ENCODE results near the gene GANC.
A peak's percentile ranks its signal among the peaks of the same experiment; 100 is the strongest.
"Not testable (repeated sequence)": the region's sequence is repeated elsewhere in the genome, so short reads cannot be mapped to it uniquely, and the experiment has no call there.

The GANC gene, protein sequence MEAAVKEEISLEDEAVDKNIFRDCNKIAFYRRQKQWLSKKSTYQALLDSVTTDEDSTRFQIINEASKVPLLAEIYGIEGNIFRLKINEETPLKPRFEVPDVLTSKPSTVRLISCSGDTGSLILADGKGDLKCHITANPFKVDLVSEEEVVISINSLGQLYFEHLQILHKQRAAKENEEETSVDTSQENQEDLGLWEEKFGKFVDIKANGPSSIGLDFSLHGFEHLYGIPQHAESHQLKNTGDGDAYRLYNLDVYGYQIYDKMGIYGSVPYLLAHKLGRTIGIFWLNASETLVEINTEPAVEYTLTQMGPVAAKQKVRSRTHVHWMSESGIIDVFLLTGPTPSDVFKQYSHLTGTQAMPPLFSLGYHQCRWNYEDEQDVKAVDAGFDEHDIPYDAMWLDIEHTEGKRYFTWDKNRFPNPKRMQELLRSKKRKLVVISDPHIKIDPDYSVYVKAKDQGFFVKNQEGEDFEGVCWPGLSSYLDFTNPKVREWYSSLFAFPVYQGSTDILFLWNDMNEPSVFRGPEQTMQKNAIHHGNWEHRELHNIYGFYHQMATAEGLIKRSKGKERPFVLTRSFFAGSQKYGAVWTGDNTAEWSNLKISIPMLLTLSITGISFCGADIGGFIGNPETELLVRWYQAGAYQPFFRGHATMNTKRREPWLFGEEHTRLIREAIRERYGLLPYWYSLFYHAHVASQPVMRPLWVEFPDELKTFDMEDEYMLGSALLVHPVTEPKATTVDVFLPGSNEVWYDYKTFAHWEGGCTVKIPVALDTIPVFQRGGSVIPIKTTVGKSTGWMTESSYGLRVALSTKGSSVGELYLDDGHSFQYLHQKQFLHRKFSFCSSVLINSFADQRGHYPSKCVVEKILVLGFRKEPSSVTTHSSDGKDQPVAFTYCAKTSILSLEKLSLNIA (N-terminal part only)

DNA sequence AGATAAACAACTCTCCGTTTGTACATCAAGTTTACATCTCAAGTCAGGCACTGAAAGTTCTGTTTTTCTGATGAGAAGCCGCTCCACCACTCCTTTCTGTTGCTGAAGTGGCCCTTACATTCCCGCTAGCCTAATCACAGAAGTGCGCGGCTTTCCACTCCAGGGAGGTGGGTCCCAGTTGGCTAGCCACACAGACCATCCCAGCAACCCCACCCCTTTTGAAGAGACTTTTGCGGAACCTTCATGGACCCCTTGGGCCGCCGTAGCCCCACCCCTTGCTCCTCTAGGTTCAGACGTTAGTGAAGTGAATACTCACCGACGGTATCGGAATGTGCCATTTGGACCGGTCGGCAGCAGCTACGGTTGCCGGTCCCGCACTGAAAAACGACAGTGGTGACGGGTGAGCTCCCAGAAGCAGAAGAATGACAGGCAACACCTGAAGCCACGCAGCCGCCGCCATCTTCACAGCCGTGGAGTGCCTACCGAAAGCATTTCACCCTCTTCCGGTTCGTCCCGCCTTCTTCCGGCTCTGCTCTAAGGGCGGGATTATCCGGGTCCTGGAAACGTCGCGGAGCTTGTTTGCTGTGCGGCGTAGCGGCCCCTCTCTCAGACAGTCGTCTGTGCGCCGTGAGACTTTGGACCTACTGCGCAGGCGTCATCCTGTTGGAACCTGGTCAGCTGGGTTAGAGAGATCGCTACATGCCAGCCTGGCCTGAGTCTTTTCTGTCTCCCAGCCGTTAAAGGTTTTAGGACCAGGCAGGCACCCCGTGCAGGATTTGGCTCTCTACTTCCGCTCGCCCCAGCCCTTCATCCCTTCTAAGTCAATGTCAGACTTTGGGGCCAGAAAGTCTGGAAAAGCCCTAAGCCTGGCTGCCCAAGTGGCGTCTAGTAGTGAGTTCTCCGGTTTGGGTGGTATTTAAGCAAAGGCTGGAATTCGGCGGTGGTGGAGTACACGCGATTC lies at the start of gene GANC, which contains the start of gene TMEM87A:
Gene GANC, plus strand, starts transcription at position 263 of the 961 bp plus-strand sequence. CDS start 1,281 bp downstream, outside the sequence.
Gene TMEM87A, minus strand, starts transcription at position 495 of the 961 bp plus-strand sequence. Its CDS starts 35 bp downstream, at position 460.
- Mint-ChIP-seq H3K9me3 (no peaks in the 10 kb centered on the region), H3K27me3 (no peaks in the 10 kb centered on the region), H3K4me3 (peak within 1 kb of the TSS; percentile 96), H3K27ac (peak within 1 kb of the TSS; percentile 100), H3K36me3 (peaks cover 4% of the 10 kb centered on the region), H3K4me1 (peaks cover 61% of the 10 kb centered on the region)

DNA sequence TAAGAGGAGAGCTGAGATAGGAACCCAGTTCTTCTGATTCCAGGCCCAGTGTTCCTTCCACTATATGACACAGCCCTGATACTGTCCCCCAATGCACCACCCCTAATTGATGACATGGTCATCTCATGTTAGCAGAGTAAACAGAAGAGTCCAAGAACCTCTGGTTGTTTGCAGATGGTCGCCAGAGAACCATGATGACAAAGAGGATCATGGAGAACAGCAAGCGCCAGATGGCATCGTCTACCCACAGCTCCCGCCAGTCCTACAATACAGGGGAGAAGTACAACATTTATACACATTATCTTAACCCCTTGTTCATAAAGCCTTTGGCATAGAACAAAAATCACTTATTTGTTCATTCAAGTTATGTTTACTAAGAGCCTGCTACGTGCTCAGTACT lies 46.4 kb upstream of the GANC start:
- peaks cover 12% of the 10 kb centered on the region for H3K36me3 Mint-ChIP-seq
- no peaks in the 10 kb centered on the region for H3K9me3 Mint-ChIP-seq
- H3K4me1 Mint-ChIP-seq: no peaks in the 10 kb centered on the region
- no peak overlapping the region for H3K4me3 Mint-ChIP-seq
- no peaks in the 10 kb centered on the region for H3K27me3 Mint-ChIP-seq
- peak overlapping the region; percentile 79 for H3K27ac Mint-ChIP-seq

DNA sequence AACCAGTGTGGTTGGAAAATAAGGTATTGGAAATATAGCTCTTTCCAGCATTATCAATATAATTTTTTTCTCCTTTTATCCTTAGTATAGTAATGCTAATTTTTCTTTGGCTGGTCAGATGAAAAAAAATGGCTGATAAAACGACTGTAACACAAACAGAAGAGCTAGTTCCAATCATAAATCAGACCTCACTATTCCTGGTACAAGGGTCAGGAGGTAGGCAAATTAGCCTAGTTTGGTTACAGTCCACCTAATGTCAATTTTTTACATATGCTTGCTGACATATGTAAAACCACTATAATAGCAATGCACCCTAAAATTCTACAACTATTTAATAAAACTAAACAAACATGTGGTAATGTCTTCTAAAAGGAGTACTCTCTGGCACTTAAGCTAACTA lies 45.0 kb upstream of the GANC start:
- H3K9me3 Mint-ChIP-seq: no peaks in the 10 kb centered on the region
- peak overlapping the region; percentile 21 for H3K27ac Mint-ChIP-seq
- no peaks in the 10 kb centered on the region for H3K27me3 Mint-ChIP-seq
- H3K4me1 Mint-ChIP-seq: no peaks in the 10 kb centered on the region
- H3K4me3 Mint-ChIP-seq: no peak overlapping the region
- peaks cover 12% of the 10 kb centered on the region for H3K36me3 Mint-ChIP-seq

DNA sequence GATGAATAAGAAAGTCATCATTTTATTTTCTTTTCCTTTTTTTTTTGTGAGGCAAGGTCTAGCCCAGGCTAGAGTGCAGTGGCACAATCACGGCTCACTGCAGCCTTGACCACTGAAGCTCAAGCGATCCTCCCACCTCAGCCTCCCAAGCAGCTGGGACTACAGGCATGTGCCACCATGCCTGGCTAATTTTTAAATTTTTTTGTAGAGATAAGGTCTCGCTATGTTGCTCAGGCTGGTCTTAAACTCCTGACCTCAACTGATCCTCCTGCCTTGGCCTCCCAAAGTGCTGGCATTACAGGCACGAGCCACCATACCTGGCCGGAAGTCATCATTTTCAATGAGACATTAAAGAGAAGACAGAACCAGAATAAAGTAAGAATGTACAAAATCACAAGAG lies 44.0 kb upstream of the GANC start:
- H3K36me3 Mint-ChIP-seq: peaks cover 12% of the 10 kb centered on the region
- H3K9me3 Mint-ChIP-seq, H3K4me1 Mint-ChIP-seq, H3K4me3 Mint-ChIP-seq, H3K27me3 Mint-ChIP-seq: not testable (repeated sequence)
- peak overlapping the region; percentile 68 for H3K27ac Mint-ChIP-seq

DNA sequence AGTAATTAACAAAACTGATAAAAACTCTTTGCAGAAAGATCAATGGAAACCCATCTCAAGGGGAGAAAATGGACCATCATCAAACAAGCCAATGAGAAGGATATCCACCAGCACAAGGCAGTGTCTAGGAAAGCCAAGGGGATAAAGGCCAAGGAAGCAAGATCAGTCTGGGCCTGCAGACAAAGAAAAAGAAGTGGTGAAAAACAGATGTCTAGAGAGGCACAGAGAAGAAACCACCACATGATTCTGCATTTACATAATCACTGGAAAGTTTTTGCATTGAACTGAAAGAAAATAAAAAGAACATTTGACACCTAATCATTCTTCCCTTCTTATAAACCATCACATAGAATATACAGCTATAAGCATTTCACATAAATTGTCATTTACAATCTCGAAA lies 41.9 kb upstream of the GANC start:
- Mint-ChIP-seq H3K36me3 (peaks cover 18% of the 10 kb centered on the region), H3K4me3 (no peak overlapping the region), H3K4me1 (peaks cover 6% of the 10 kb centered on the region), H3K27me3 (no peaks in the 10 kb centered on the region), H3K27ac (peak overlapping the region; percentile 24), H3K9me3 (no peaks in the 10 kb centered on the region)

DNA sequence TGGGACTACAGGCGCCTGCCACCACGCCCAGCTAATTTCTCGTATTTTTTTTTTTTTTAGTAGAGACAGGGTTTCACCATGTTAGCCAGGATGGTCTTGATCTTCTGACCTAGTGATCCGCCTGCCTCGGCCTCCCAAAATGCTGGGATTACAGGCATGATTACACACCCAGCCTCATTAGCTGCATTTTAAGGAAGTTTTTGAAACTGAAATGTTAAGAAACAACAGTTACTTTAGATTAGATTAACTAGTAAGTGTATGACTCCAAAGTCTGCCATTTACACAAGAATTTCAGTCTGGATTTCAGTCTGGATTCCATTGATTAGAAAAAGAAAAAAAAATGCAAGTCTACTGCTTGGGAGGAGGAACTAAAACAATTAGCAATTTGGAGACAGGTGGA lies 40.4 kb upstream of the GANC start:
- no peaks in the 10 kb centered on the region for H3K9me3 Mint-ChIP-seq
- H3K27ac Mint-ChIP-seq: no peak overlapping the region
- peaks cover 18% of the 10 kb centered on the region for H3K36me3 Mint-ChIP-seq
- H3K4me3 Mint-ChIP-seq: no peak overlapping the region
- no peaks in the 10 kb centered on the region for H3K27me3 Mint-ChIP-seq
- peaks cover 6% of the 10 kb centered on the region for H3K4me1 Mint-ChIP-seq

DNA sequence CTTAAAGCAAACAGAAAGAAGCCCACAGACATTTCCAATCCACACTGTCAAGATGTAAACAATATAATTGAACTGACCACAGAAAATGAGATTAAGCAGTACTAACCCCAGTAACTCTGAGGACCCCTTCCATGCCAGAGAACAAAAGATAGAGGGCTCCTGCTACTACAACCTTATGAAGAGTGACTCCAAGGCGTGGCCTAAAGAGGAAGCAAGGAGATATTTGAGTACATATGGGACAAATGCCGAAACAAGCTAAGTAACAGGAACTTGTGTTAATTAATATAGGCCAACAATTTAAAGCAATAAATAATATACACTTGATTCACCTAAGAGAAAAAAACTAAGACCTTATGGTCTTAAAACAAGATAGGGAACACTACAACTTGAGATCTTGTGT lies 39.9 kb upstream of the GANC start:
- H3K27me3 Mint-ChIP-seq: no peaks in the 10 kb centered on the region
- no peak overlapping the region for H3K4me3 Mint-ChIP-seq
- no peaks in the 10 kb centered on the region for H3K9me3 Mint-ChIP-seq
- peaks cover 18% of the 10 kb centered on the region for H3K36me3 Mint-ChIP-seq
- H3K27ac Mint-ChIP-seq: peak overlapping the region; percentile 21
- peaks cover 6% of the 10 kb centered on the region for H3K4me1 Mint-ChIP-seq

DNA sequence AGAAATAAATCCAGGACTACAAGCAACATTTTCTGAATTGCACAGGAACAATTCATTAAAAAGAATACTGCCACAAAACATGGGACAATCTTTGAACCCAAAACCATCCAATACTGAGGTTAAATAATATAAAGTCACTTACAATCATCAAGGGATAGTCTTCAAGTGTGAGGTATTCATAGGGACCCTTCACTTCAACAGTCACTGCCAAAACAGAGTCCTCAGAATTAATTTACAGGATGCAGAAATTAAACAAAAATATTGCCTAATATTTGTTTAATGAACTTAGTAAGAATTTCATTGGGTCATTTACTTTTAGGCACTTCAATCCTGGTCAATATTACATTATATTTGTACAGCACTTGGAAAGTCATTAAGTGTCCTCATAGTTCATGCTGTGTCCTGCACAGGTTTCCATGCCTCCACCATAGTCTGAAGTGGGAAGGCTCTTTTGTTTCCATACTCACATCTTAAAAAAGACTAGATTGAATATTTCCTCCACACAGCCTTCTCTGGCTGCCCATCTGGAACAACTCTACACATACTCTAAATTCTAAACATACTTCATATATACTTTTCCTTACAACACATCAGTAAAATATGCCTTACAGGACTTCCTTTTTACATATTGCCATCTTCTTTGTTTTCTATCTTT lies 33.3 kb upstream of the GANC start:
- Mint-ChIP-seq H3K4me1 (peaks cover 18% of the 10 kb centered on the region), H3K27me3 (no peaks in the 10 kb centered on the region), H3K4me3 (no peak overlapping the region), H3K9me3 (no peaks in the 10 kb centered on the region), H3K27ac (peak overlapping the region; percentile 57), H3K36me3 (peaks cover 31% of the 10 kb centered on the region)

DNA sequence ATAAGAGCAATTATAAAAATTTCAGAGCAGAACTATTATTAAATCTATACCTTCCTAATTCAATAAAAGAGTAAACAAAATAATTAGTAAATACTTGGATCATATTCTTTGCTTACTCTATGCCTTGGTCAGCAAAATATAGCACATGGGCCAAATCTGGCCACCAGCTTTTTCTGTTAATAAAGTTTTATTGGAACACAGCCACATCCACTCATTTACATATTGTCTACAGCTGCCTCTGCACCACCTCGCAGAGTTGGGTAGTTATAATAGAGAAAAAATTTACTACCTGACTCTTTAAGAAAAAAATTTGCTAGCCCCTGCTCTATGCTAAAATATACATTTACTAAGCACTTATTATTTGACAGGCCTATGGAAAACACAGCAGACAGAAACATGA lies 32.2 kb upstream of the GANC start:
- Mint-ChIP-seq H3K27ac (no peak overlapping the region), H3K27me3 (no peaks in the 10 kb centered on the region), H3K4me1 (peaks cover 16% of the 10 kb centered on the region), H3K4me3 (no peak overlapping the region), H3K36me3 (peaks cover 24% of the 10 kb centered on the region), H3K9me3 (no peaks in the 10 kb centered on the region)

DNA sequence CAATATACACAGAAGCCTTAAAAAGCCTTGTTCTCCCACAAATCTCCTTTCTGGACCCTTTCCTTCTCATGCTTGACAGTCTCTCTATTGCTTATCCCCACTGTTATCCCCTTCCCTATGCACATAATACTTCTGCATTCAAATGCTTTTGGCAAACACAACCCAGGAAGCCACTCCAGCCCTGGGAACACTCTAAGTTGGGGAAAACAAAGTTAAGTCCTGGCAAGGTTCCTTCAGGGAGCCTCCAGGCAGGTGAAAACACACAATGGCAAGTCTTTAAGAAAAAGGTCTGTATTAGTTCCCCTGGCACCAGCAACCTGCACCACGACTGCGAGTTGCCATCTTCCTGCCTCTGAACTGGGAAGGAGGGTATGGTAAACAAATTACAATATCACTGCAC lies 19.7 kb upstream of the GANC start:
- Mint-ChIP-seq H3K4me3 (no peak overlapping the region), H3K4me1 (peaks cover 21% of the 10 kb centered on the region), H3K27me3 (no peaks in the 10 kb centered on the region), H3K27ac (no peak overlapping the region), H3K36me3 (peaks cover 34% of the 10 kb centered on the region), H3K9me3 (peaks cover 17% of the 10 kb centered on the region)

DNA sequence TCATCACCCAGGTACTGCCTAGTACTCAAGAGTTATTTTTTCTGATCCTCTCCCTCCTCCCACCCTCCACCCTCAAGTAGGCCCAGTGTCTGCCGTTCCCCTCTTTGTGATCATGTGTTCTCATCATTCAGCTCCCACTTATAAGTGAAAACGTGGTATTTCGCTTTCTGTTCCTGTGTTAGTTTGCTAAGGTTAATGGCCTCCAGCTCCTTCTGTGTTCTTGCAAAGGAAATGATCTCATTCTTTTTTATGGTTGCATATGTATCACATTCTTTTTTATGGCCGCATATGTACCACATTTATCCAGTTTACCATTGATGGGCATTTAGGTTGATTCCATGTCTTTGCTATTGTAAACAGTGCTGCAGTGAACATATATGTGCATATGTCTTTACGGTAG lies 8.2 kb upstream of the GANC start:
- H3K4me1 Mint-ChIP-seq: peaks cover 32% of the 10 kb centered on the region
- H3K27me3 Mint-ChIP-seq: no peaks in the 10 kb centered on the region
- peaks cover 33% of the 10 kb centered on the region for H3K36me3 Mint-ChIP-seq
- H3K27ac Mint-ChIP-seq: no peak overlapping the region
- H3K9me3 Mint-ChIP-seq: no peaks in the 10 kb centered on the region
- no peak overlapping the region for H3K4me3 Mint-ChIP-seq

DNA sequence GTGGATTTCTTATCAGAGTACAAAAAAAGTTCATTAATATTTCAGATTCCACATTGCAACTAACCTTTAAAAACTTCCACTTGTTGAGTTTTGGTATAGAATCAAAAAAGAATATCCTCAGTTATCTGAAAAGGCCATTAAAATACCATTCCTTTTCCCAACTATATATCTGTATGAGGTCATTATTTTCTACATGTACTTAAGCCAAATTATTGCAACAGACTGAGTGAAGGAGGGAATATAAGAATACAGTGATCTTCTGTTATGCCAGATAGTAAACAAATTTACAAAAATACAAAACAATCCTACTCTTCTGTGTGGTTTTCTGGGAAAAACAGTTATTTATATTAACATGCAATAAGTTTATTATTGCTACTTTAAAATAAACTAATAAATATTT lies 5.7 kb upstream of the GANC start:
- Mint-ChIP-seq H3K4me1 (peaks cover 48% of the 10 kb centered on the region), H3K27me3 (no peaks in the 10 kb centered on the region), H3K27ac (no peak overlapping the region), H3K4me3 (no peak overlapping the region), H3K36me3 (peaks cover 24% of the 10 kb centered on the region), H3K9me3 (no peaks in the 10 kb centered on the region)

DNA sequence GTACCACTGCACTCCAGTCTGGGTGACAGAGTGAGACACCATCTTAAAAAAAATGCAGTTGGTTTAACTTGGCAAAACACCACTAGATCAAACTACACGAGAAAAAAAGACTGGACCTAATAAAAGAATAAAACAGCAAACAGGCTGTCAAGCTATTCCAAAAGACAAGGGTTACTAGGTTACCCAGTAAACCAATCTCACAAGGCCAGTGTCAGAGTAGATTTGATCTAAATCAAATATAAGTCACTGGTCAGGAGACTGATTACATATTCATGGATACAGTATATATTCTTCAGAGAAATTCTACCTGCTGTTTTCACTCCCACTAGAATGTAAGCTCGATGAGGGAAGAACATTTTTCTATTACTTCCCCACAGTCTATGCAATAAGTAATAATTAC lies 2.5 kb upstream of the GANC start:
- peaks cover 8% of the 10 kb centered on the region for H3K36me3 Mint-ChIP-seq
- peaks cover 61% of the 10 kb centered on the region for H3K4me1 Mint-ChIP-seq
- peak overlapping the region; percentile 40 for H3K4me3 Mint-ChIP-seq
- H3K27ac Mint-ChIP-seq: no peak overlapping the region
- H3K9me3 Mint-ChIP-seq: no peaks in the 10 kb centered on the region
- H3K27me3 Mint-ChIP-seq: no peaks in the 10 kb centered on the region

DNA sequence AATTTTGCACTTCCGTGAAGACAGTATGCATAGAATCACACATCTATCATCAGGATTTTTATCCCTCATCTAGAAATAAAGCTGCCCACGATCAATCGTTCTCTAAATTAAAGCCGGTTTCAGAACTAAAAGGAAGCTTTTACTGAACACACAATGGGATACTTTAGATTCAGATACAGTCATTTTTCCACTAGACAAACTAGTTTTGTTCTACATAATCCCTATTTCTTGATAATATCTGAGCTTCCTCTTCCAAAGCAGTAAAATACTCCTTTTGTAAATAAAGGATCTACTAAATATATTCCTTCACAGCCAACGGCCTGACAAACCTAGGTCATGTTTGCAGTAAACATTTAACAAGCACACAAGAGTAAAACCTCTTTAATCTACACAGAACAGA lies 2.0 kb upstream of the GANC start:
- Mint-ChIP-seq H3K36me3 (peaks cover 4% of the 10 kb centered on the region), H3K4me1 (peaks cover 65% of the 10 kb centered on the region), H3K4me3 (peak overlapping the region; percentile 40), H3K27ac (no peak overlapping the region), H3K27me3 (no peaks in the 10 kb centered on the region), H3K9me3 (no peaks in the 10 kb centered on the region)

Measured in activated naive CD4-positive, alpha-beta T cell treated with anti-CD3 and anti-CD28 coated beads, Interleukin-2, amount 50 U/mL, for 24 hours (primary cell).